Endothelial cell (in vitro differentiated cells): ENCODE measurements around the gene SORCS1. TPM values are rescaled to one million over a fixed set of nuclear protein-coding genes. Genes with fewer than 3 reads are reported as not detected.

Experiments used
- DNase-seq: peaks from one replicate; pipeline ENCODE4 v3.0.0; 2021; ENCODE audit warnings: low spot score
- H3K27ac Mint-ChIP-seq: one replicate; pipeline ENCODE4 v1.8.0; 2021; ENCODE audit warnings: mixed read lengths, inconsistent platforms; ENCODE audit not compliant: unreplicated experiment
- H3K27me3 Mint-ChIP-seq: one replicate; pipeline ENCODE4 v1.8.0; 2021; ENCODE audit warnings: mild to moderate bottlenecking, moderate library complexity, mixed read lengths, inconsistent platforms; ENCODE audit not compliant: unreplicated experiment
- H3K36me3 Mint-ChIP-seq: one replicate; pipeline ENCODE4 v1.8.0; 2021; ENCODE audit warnings: mild to moderate bottlenecking, low read depth, mixed read lengths, inconsistent platforms; ENCODE audit not compliant: unreplicated experiment
- H3K4me1 Mint-ChIP-seq: one replicate; pipeline ENCODE4 v1.8.0; 2021; ENCODE audit warnings: mild to moderate bottlenecking, mixed read lengths, inconsistent platforms; ENCODE audit not compliant: unreplicated experiment
- H3K4me3 Mint-ChIP-seq: one replicate; pipeline ENCODE4 v1.8.0; 2021; ENCODE audit warnings: mild to moderate bottlenecking, mixed read lengths, inconsistent platforms; ENCODE audit not compliant: unreplicated experiment
- H3K9me3 Mint-ChIP-seq: one replicate; pipeline ENCODE4 v1.8.0; 2021; ENCODE audit warnings: mixed read lengths, inconsistent platforms; ENCODE audit not compliant: unreplicated experiment
- CTCF ChIP-seq: fragments of 200-600 bp; sonication (generic); IDR thresholded peaks from one replicate; pipeline ENCODE4 v1.5.0; 2021; ENCODE audit warnings: antibody characterized with exemption; ENCODE audit not compliant: unreplicated experiment
- total RNA-seq: library from RNA; stranded (reverse); fragmentation: NEBNext Ultra II Directional; extraction: Animal tissue kit (Norgen Biotek cat#: 25700); gene quantifications from one replicate; pipeline ENCODE4 v1.2.1, GENCODE V29; 2021; ENCODE audit not compliant: unreplicated experiment

SORCS1 gene
- total RNA-seq, 1 donor from 2014 or later: 0.56 TPM

- no peaks in the 10 kb centered on the region for H3K9me3 Mint-ChIP-seq
- no peaks in the 10 kb centered on the region for H3K27me3 Mint-ChIP-seq
- no peak overlapping the region for H3K4me3 Mint-ChIP-seq
- H3K4me1 Mint-ChIP-seq: no peaks in the 10 kb centered on the region
- DNase-seq: no peak
- no peak for TF ChIP-seq CTCF
- no peaks in the 10 kb centered on the region for H3K36me3 Mint-ChIP-seq
- no peak overlapping the region for H3K27ac Mint-ChIP-seq
Observed at GRCh38 chr10:106872176-106872575, 292.3 kb downstream of the SORCS1 start.

- DNase-seq: no peak
- H3K27me3 Mint-ChIP-seq: no peaks in the 10 kb centered on the region
- TF ChIP-seq CTCF: no peak
- H3K4me3 Mint-ChIP-seq: no peak overlapping the region
- H3K4me1 Mint-ChIP-seq: no peaks in the 10 kb centered on the region
- H3K9me3 Mint-ChIP-seq: no peaks in the 10 kb centered on the region
- no peak overlapping the region for H3K27ac Mint-ChIP-seq
- no peaks in the 10 kb centered on the region for H3K36me3 Mint-ChIP-seq
Observed at GRCh38 chr10:106866244-106866845, 298.2 kb downstream of the SORCS1 start.

GRCh38 chr10:106864031-106864430 lies 300.5 kb downstream of the SORCS1 start:
- no peak for TF ChIP-seq CTCF
- Mint-ChIP-seq H3K9me3 (no peaks in the 10 kb centered on the region), H3K36me3 (no peaks in the 10 kb centered on the region), H3K27ac (no peak overlapping the region), H3K27me3 (no peaks in the 10 kb centered on the region), H3K4me1 (no peaks in the 10 kb centered on the region), H3K4me3 (no peak overlapping the region)
- no peak for DNase-seq

- no peak for DNase-seq
- no peak for TF ChIP-seq CTCF
- H3K9me3 Mint-ChIP-seq: no peaks in the 10 kb centered on the region
- no peaks in the 10 kb centered on the region for H3K36me3 Mint-ChIP-seq
- no peaks in the 10 kb centered on the region for H3K4me1 Mint-ChIP-seq
- H3K4me3 Mint-ChIP-seq: no peak overlapping the region
- no peak overlapping the region for H3K27ac Mint-ChIP-seq
- H3K27me3 Mint-ChIP-seq: no peaks in the 10 kb centered on the region
Observed at GRCh38 chr10:106863549-106863948, 301.0 kb downstream of the SORCS1 start.

- DNase-seq: no peak
- Mint-ChIP-seq H3K9me3 (no peaks in the 10 kb centered on the region), H3K36me3 (no peaks in the 10 kb centered on the region), H3K27me3 (no peaks in the 10 kb centered on the region), H3K27ac (no peak overlapping the region), H3K4me1 (no peaks in the 10 kb centered on the region), H3K4me3 (no peak overlapping the region)
- TF ChIP-seq CTCF: no peak
Observed at GRCh38 chr10:106859892-106860652, 304.4 kb downstream of the SORCS1 start.
